GM23248 (cell line): ENCODE measurements around the gene TMEM203. TPM values are rescaled to one million over a fixed set of nuclear protein-coding genes. Genes with fewer than 3 reads are reported as not detected.

Source experiments
- DNase-seq: peaks from one replicate; pipeline ENCODE4 v3.0.0-alpha.2; 2015
- H2AFZ ChIP-seq: fragments of 200-600 bp; sonication (generic); 2 replicates; pipeline ENCODE4 v1.6.1; 2016; ENCODE audit warnings: antibody characterized with exemption
- H3F3A ChIP-seq: fragments of 200-600 bp; sonication (generic); 2 replicates; pipeline ENCODE4 v1.6.1; 2016; ENCODE audit warnings: mild to moderate bottlenecking, antibody characterized with exemption, mixed run types; ENCODE audit not compliant: insufficient read depth
- H3K27ac ChIP-seq: fragments of 200-600 bp; sonication (generic); 2 replicates; pipeline ENCODE4 v1.5.1; 2016; ENCODE audit warnings: mild to moderate bottlenecking
- H3K27me3 ChIP-seq: fragments of 200-600 bp; sonication (generic); replicated peaks from 2 replicates; pipeline ENCODE4 v1.6.1; 2016; ENCODE audit warnings: mild to moderate bottlenecking; ENCODE audit not compliant: insufficient read depth
- H3K36me3 ChIP-seq: fragments of 200-600 bp; sonication (generic); 2 replicates; pipeline ENCODE4 v1.6.1; 2016; ENCODE audit warnings: low read depth, mild to moderate bottlenecking
- H3K4me1 ChIP-seq: fragments of 200-600 bp; sonication (generic); 2 replicates; pipeline ENCODE4 v1.6.1; 2016; ENCODE audit warnings: mild to moderate bottlenecking; ENCODE audit not compliant: insufficient read depth
- H3K4me2 ChIP-seq: fragments of 200-600 bp; sonication (generic); one replicate; pipeline ENCODE4 v1.6.1; 2016; ENCODE audit warnings: mild to moderate bottlenecking; ENCODE audit not compliant: unreplicated experiment
- H3K4me3 ChIP-seq: fragments of 200-600 bp; sonication (generic); 2 replicates; pipeline ENCODE4 v1.5.1; 2016; ENCODE audit warnings: mild to moderate bottlenecking
- H3K79me2 ChIP-seq: fragments of 200-600 bp; sonication (generic); 2 replicates; pipeline ENCODE4 v1.6.1; 2016; ENCODE audit warnings: mild to moderate bottlenecking; ENCODE audit not compliant: insufficient read depth
- H3K9ac ChIP-seq: fragments of 200-600 bp; sonication (generic); 2 replicates; pipeline ENCODE4 v1.6.1; 2016; ENCODE audit warnings: mild to moderate bottlenecking
- H3K9me2 ChIP-seq: fragments of 200-600 bp; sonication (generic); 2 replicates; pipeline ENCODE4 v1.6.1; 2016; ENCODE audit warnings: mixed run types, mild to moderate bottlenecking, moderate library complexity; ENCODE audit not compliant: insufficient read depth
- H3K9me3 ChIP-seq: fragments of 200-600 bp; sonication (generic); one replicate; pipeline ENCODE4 v1.6.1; 2017; ENCODE audit warnings: low read depth
- H4K20me1 ChIP-seq: fragments of 200-600 bp; sonication (generic); 2 replicates; pipeline ENCODE4 v1.6.0; 2016; ENCODE audit not compliant: insufficient read depth
- EZH2 ChIP-seq: fragments of 200-600 bp; sonication (generic); IDR thresholded peaks from 2 replicates; pipeline ENCODE4 v1.6.1; 2018; ENCODE audit warnings: antibody characterized with exemption, mild to moderate bottlenecking; ENCODE audit not compliant: insufficient read depth, poor library complexity, severe bottlenecking
- EZH2phosphoT487 ChIP-seq: fragments of 200-600 bp; sonication (generic); IDR thresholded peaks from 2 replicates; pipeline ENCODE4 v1.6.1; 2018; ENCODE audit warnings: antibody characterized with exemption, moderate library complexity, mild to moderate bottlenecking, low read depth; ENCODE audit not compliant: insufficient read depth
- WGBS, 2 experiments: methylation state at CpG; one replicate each; pipeline ENCODE4 v1.1.6; 2015 to 2017; ENCODE audit warnings: low lambda C conversion rate in 2 of 2, low coverage in 1 of 2; ENCODE audit errors: missing lambda C conversion rate in 2 of 2; 5-methylcytosine and 5-hydroxymethylcytosine counted together
- in situ Hi-C: fragments of 300-500 bp; cut with MboI; formaldehyde crosslinking; loops from 2 replicates; pipeline ENCODE4 v1.15.0; 2020
- polyA plus RNA-seq: library from polyadenylated mRNA; unstranded; fragments of >200 nt; fragmentation: Nextera tagmentation; extraction: Ambion mirVana; gene quantifications from 2 replicates; pipeline ENCODE4 v1.2.1, GENCODE V29; 2016
- total RNA-seq: library from RNA; depleted of rRNA; stranded (reverse); fragments of >200 nt; shearing (Covaris generic); gene quantifications from 2 replicates; pipeline ENCODE4 v1.2.3, GENCODE V29; 2014

Gene TMEM203
- total and polyA plus RNA-seq, 2 experiments from 2014 or later: 46.9 to 52.9 TPM

DNA sequence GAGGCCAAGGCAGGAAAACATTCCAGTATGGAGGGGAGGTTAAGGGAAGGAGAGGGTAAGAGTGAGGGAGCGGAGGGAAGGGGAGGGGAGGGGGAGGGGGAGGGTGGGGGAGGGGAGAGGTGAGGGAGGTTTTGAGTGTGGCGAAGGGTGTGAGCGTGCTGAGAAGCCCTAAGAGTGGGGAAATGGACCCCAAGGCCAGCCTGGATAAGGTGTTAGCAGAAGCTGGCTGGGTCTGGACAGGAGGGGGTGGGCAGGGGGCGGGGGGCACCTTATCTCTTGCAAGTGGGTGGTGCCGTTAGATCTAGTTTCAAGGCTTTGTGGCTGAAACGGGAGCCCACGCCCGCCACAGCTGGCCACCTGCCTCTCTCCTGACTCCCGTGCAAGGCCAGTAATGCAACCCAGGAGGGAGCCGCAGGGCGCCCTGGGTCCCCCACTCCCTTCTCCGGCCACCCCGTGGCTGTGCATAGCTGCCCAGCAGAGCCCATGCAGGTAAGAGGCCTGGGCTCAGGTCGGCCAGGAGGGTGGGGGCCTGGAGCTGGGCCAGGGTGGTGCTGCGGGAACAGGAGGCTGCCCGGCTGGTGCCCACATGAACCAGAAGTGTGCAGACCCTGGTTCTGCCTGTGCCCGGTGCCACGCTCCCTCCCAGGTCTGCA is 22.5 kb upstream of the TMEM203 start:
- WGBS, 2 experiments: 33 to 40% methylated on average over 13 to 18 of the region's 18 CpGs
- in situ Hi-C loops: no loop called here

GRCh38 chr9:137227054-137227852 is 21.8 kb upstream of the TMEM203 start, which contains the start of gene RNF224:
Gene RNF224 (plus strand): TSS chr9:137227502. CDS start chr9:137228336, 834 bp downstream.
- no peaks in the 10 kb centered on the region for H4K20me1 ChIP-seq
- TF ChIP-seq EZH2phosphoT487: no peak
- no peak for TF ChIP-seq EZH2
- H3K27ac ChIP-seq: no peak within 1 kb of the TSS
- no peaks in the 10 kb centered on the region for H3F3A ChIP-seq
- DNase-seq: peak; percentile 86
- no peak within 1 kb of the TSS for H2AFZ ChIP-seq
- peaks cover 3% of the 10 kb centered on the region; the same call in 1 of the 2 replicates for H3K4me1 ChIP-seq
- in situ Hi-C loops: no loop called here
- no peaks in the 10 kb centered on the region for H3K9me3 ChIP-seq
- H3K4me2 ChIP-seq: no peak within 1 kb of the TSS
- no peaks in the 10 kb centered on the region for H3K79me2 ChIP-seq
- H3K4me3 ChIP-seq: no peak within 1 kb of the TSS
- H3K9ac ChIP-seq: peak within 1 kb of the TSS; percentile 41; the same call in 1 of the 2 replicates
- no peaks in the 10 kb centered on the region for H3K9me2 ChIP-seq
- 21 to 23% methylated on average over 25 of the region's 25 CpGs for WGBS, 2 experiments
- H3K36me3 ChIP-seq: no peaks in the 10 kb centered on the region
- no peaks in the 10 kb centered on the region for H3K27me3 ChIP-seq

More for the DNA sequence above, 22.5 kb upstream of the TMEM203 start:
- TF ChIP-seq EZH2 (no peak), EZH2phosphoT487 (no peak)
- Histone ChIP-seq H3K9me2 (no peaks in the 10 kb centered on the region), H3K27ac (no peak overlapping the region), H3K9me3 (no peaks in the 10 kb centered on the region), H3K27me3 (no peaks in the 10 kb centered on the region), H3K4me3 (no peak overlapping the region), H4K20me1 (no peaks in the 10 kb centered on the region), H3K4me1 (peaks cover 3% of the 10 kb centered on the region; the same call in 1 of the 2 replicates), H3K9ac (no peak overlapping the region), H3K79me2 (no peaks in the 10 kb centered on the region), H3K4me2 (no peak overlapping the region), H2AFZ (no peak overlapping the region), H3K36me3 (no peaks in the 10 kb centered on the region), H3F3A (no peaks in the 10 kb centered on the region)
- DNase-seq: no peak

- no peak overlapping the region for H3K4me3 ChIP-seq
- no peaks in the 10 kb centered on the region for H3K9me3 ChIP-seq
- in situ Hi-C loops: no loop called here
- H3K36me3 ChIP-seq: no peaks in the 10 kb centered on the region
- H3K27me3 ChIP-seq: no peaks in the 10 kb centered on the region
- TF ChIP-seq EZH2: no peak
- TF ChIP-seq EZH2phosphoT487: no peak
- peak; percentile 46 for DNase-seq
- H3K79me2 ChIP-seq: no peaks in the 10 kb centered on the region
- no peak overlapping the region for H2AFZ ChIP-seq
- peaks cover 3% of the 10 kb centered on the region; the same call in 1 of the 2 replicates for H3K4me1 ChIP-seq
- H3K27ac ChIP-seq: no peak overlapping the region
- no peaks in the 10 kb centered on the region for H4K20me1 ChIP-seq
- H3K4me2 ChIP-seq: no peak overlapping the region
- WGBS, 2 experiments: 67 to 70% methylated on average over 17 to 18 of the region's 18 CpGs
- H3F3A ChIP-seq: no peaks in the 10 kb centered on the region
- H3K9ac ChIP-seq: peak overlapping the region; percentile 41; the same call in 1 of the 2 replicates
- no peaks in the 10 kb centered on the region for H3K9me2 ChIP-seq
These were observed 21.0 kb upstream of the TMEM203 start for GRCh38 chr9:137226338-137227053.

DNA sequence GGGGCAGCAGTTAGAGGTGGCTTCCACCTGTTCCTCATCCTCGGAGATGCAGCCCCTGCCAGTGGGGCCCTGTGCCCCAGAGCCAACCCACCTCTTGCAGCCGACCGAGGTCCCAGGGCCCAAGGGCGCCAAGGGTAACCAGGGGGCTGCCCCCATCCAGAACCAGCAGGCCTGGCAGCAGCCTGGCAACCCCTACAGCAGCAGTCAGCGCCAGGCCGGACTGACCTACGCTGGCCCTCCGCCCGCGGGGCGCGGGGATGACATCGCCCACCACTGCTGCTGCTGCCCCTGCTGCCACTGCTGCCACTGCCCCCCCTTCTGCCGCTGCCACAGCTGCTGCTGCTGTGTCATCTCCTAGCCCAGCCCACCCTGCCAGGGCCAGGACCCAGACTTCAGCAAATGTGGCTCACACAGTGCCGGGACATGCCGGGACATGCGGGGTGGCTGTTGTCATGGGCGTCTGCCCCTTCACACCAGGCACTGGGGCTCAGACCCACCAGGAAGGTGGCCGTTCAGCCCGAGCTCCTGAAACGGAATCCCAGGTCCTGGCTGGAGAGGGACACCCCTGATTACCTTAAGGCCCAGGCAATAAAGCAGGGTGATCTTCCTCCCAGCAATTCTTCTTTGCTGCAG is 20.4 kb upstream of the TMEM203 start:
- no peak for DNase-seq
- Histone ChIP-seq H3F3A (no peaks in the 10 kb centered on the region), H3K27me3 (no peaks in the 10 kb centered on the region), H3K4me1 (peaks cover 3% of the 10 kb centered on the region; the same call in 1 of the 2 replicates), H3K4me2 (no peak overlapping the region), H3K9me2 (no peaks in the 10 kb centered on the region), H3K36me3 (no peaks in the 10 kb centered on the region), H3K9me3 (no peaks in the 10 kb centered on the region), H4K20me1 (no peaks in the 10 kb centered on the region), H3K9ac (no peak overlapping the region), H2AFZ (no peak overlapping the region), H3K27ac (no peak overlapping the region), H3K4me3 (no peak overlapping the region), H3K79me2 (no peaks in the 10 kb centered on the region)
- 75 to 76% methylated on average over 19 to 21 of the region's 21 CpGs for WGBS, 2 experiments
- in situ Hi-C loops: no loop called here
- TF ChIP-seq EZH2 (no peak), EZH2phosphoT487 (no peak)
